HepG2 (cell line): ENCODE data around the gene KRTDAP. TPM values are rescaled to one million over a fixed set of nuclear protein-coding genes. Genes with fewer than 3 reads are reported as not detected.

ENCODE experiments used
- BCL6 ChIP-seq: IDR thresholded peaks from 2 replicates; pipeline ENCODE4 v1.6.1; 2016; ENCODE audit warnings: missing genetic modification reagents, missing compliant biosample characterization
- GMEB1 ChIP-seq: sonication (generic); formaldehyde crosslinking; IDR thresholded peaks from 2 replicates; pipeline ENCODE4 v1.5.1; 2020; ENCODE audit warnings: missing genetic modification reagents, mild to moderate bottlenecking, borderline replicate concordance
- LBX2 ChIP-seq: sonication (generic); formaldehyde crosslinking; IDR thresholded peaks from 2 replicates; pipeline ENCODE4 v1.5.0; 2020; ENCODE audit warnings: missing genetic modification reagents, mild to moderate bottlenecking, borderline replicate concordance
- MNT ChIP-seq: fragments of 450-650 bp; IDR thresholded peaks from 2 replicates; pipeline ENCODE4 v1.6.1; 2016
- NFIB ChIP-seq: sonication (generic); formaldehyde crosslinking; IDR thresholded peaks from 2 replicates; pipeline ENCODE4 v1.9.0; 2021; ENCODE audit warnings: missing genetic modification reagents, mild to moderate bottlenecking, borderline replicate concordance
- RBM39 ChIP-seq: fragments of 200-400 bp; formaldehyde crosslinking; IDR thresholded peaks from one replicate; pipeline ENCODE4 v1.6.1; 2018; ENCODE audit warnings: antibody characterized with exemption, mild to moderate bottlenecking, low read depth, low read length; ENCODE audit not compliant: poor library complexity, severe bottlenecking
- REL ChIP-seq: sonication (generic); formaldehyde crosslinking; conservative IDR thresholded peaks from 2 replicates; pipeline ENCODE4 v1.8.0; 2022; ENCODE audit warnings: mild to moderate bottlenecking, missing genetic modification reagents, moderate library complexity
- RFX3 ChIP-seq: IDR thresholded peaks from 2 replicates; pipeline ENCODE4 v1.6.1; 2016; ENCODE audit warnings: missing biosample characterization, missing genetic modification reagents
- RXRA ChIP-seq: sonication (generic); formaldehyde crosslinking; IDR thresholded peaks from 2 replicates; pipeline ENCODE4 v1.5.1; 2020; ENCODE audit warnings: missing genetic modification reagents
- ZBTB1 ChIP-seq: sonication (generic); formaldehyde crosslinking; IDR thresholded peaks from 2 replicates; pipeline ENCODE4 v1.4.0; 2020; ENCODE audit warnings: missing genetic modification reagents, borderline replicate concordance
- ZNF253 ChIP-seq: sonication (generic); formaldehyde crosslinking; IDR thresholded peaks from 2 replicates; pipeline ENCODE4 v1.8.0; 2022; ENCODE audit warnings: mild to moderate bottlenecking, missing genetic modification reagents, borderline replicate concordance
- ZNF275 ChIP-seq: sonication (generic); formaldehyde crosslinking; IDR thresholded peaks from 2 replicates; pipeline ENCODE4 v1.8.0; 2022; ENCODE audit warnings: missing genetic modification reagents, mild to moderate bottlenecking, inconsistent platforms, borderline replicate concordance
- ZNF276 ChIP-seq: sonication (generic); formaldehyde crosslinking; IDR thresholded peaks from 2 replicates; pipeline ENCODE4 v1.4.0; 2020; ENCODE audit warnings: mild to moderate bottlenecking, low read depth, missing genetic modification reagents
- ZNF530 ChIP-seq: sonication (generic); formaldehyde crosslinking; IDR thresholded peaks from 2 replicates; pipeline ENCODE4 v1.5.0; 2020; ENCODE audit warnings: low read depth, mild to moderate bottlenecking, missing genetic modification reagents
- ZNF678 ChIP-seq: sonication (generic); formaldehyde crosslinking; IDR thresholded peaks from 2 replicates; pipeline ENCODE4 v1.4.0; 2020; ENCODE audit warnings: mild to moderate bottlenecking, missing genetic modification reagents
- ZNF879 ChIP-seq: sonication (generic); formaldehyde crosslinking; IDR thresholded peaks from 2 replicates; pipeline ENCODE4 v1.8.1; 2023; ENCODE audit warnings: missing genetic modification reagents
- ZSCAN29 ChIP-seq: sonication (generic); formaldehyde crosslinking; conservative IDR thresholded peaks from 2 replicates; pipeline ENCODE4 v1.4.0; 2020; ENCODE audit warnings: mild to moderate bottlenecking, missing genetic modification reagents
- polyA plus RNA-seq, 8 experiments: library from polyadenylated mRNA; depleted of rRNA in 3 of 8; stranded (reverse) in 7 of 8; unstranded in 1 of 8; fragments of >200 nt; fragmentation: Illumina TruSeq in 4 of 8; extraction: Trizol in 4 of 8; gene quantifications; 2 replicates each; pipeline versions ENCODE4 v1.2.1 to v1.2.3, GENCODE V29; 2011 to 2016; ENCODE audit warnings: low read depth in 4 of 8, missing spikeins in 1 of 8, mixed read lengths in 1 of 8; ENCODE audit not compliant: insufficient read depth in 1 of 8
- total RNA-seq, 5 experiments: library from RNA; depleted of rRNA; stranded (reverse); fragments of >200 nt; fragmentation: Illumina TruSeq; extraction: Trizol; gene quantifications; 2 replicates each; pipeline ENCODE4 v1.2.3, GENCODE V29; 2016; ENCODE audit warnings: low read depth in 1 of 5

The KRTDAP gene
- total and polyA plus RNA-seq, 2 of the 13 experiments (the other 11 are each of a cell fraction or from before 2014, with no cell fraction given) = 0.86 to 1.5 TPM

- TF ChIP-seq ZBTB1 (CRISPR knock-in tag) = no peak
- no peak for TF ChIP-seq RFX3 (CRISPR knock-in tag)
- no peak for TF ChIP-seq ZNF879 (CRISPR knock-in tag)
- TF ChIP-seq ZNF530 = no peak
- no peak for TF ChIP-seq LBX2 (CRISPR knock-in tag)
- no peak for TF ChIP-seq ZNF253
- no peak for TF ChIP-seq BCL6 (CRISPR knock-in tag)
- TF ChIP-seq ZNF678 (CRISPR knock-in tag) = no peak
- TF ChIP-seq GMEB1 (CRISPR knock-in tag) = no peak
- no peak for TF ChIP-seq MNT
- TF ChIP-seq ZNF276 (CRISPR knock-in tag) = no peak
- peak; percentile 5; the same call in 1 of the 2 replicates for TF ChIP-seq RXRA (CRISPR knock-in tag)
- no peak for TF ChIP-seq REL (CRISPR knock-in tag)
- TF ChIP-seq ZNF275 (CRISPR knock-in tag) = no peak
- no peak for TF ChIP-seq ZSCAN29 (CRISPR knock-in tag)
- peak; percentile 12 for TF ChIP-seq RBM39
- TF ChIP-seq NFIB (CRISPR knock-in tag) = no peak
- TF ChIP-seq, all 625 proteins: peak for 7
Measured at GRCh38 chr19:35510626-35510964, 20.3 kb upstream of the KRTDAP start (continued).
